Measurements from ENCODE around the gene TYW3.
A peak's percentile ranks its signal among the peaks of the same experiment; 100 is the strongest.
"Not testable (repeated sequence)": the region's sequence is repeated elsewhere in the genome, so short reads cannot be mapped to it uniquely, and the experiment has no call there.

TYW3 gene

DNA sequence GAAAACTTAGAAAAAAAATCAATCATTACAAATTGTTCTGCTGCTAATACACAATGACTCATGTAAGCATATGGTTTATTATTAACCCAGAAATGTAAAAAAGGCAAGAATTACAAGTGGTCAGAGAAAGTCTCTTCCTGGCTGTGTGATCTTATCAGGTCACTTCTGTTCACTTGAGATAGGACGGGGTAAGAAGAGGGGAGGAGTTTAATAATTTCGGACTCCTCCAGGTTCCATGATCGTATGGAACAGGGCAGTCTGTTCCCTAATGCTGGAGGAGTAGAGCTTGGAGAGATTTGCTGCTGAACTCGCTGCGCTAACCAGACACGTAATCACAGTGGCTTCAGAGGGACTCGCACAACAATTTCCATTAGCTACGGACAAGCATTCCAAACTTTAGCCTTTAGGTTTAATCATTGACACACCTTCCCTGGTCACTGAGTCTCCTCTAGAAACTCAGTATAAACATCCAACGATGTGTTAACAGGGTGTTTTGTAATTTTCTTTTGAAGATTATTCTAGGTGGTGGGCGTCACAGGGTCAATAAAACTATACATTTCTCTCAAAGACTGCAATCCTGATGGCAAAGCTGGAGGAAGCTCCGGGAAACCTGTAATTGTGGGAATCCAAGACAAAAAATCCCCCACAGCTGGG is 1.4 kb upstream of the TYW3 start:
- no peak for DNase-seq (ENCODE audit: low read depth in 1 of 2, low spot score in 1 of 2)

- DNase-seq (ENCODE audit: low read depth in 1 of 2, low spot score in 1 of 2), result not testable (repeated sequence)
These were observed 643 bp upstream of the TYW3 start for GRCh38 chr1:74732071-74732946.

DNA sequence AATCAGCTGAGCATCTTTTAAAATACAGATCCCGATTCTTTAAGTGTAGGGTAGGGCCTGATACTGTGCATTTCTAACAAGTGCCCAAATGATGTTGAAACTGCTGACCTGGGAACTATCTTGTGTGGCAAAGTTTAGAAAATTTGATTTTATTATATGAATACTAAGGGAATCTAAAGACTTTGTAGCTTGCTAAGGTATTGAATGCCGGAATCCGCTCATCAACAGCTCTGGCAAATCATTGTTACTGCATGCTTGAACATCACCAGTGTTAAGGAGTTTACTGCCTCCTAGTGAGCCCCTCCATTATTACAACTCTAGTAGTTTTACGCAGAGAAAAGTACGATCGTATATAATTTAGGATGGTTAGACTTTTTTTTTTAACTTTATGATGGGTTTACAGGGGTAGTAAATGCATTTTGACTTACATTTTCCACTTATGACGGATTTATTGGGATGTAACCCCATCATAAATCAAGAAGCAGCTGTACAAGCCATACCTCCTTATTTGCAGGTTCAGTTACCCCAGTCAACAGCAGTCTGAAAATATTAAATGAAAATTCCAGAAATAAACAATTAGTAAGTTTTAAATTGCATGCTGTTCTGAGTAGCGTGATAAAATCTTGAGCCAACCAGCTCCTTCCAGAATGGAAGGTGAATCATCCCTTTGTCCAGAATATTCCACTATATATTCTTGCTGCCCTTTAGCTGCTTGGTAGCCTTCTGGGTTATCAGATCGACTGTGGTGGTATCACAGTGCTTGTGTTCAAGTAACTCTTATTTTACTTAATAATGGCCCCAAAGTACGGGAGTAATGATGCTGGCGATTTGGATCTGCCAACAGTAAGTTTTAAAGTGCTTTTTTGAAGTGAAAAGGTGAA is 892 bp downstream of the TYW3 start:
- DNase-seq (ENCODE audit: low read depth in 1 of 2, low spot score in 1 of 2), result peak in 1 of 2 donors; percentile 46

- no peak for DNase-seq (ENCODE audit: low read depth in 1 of 2, low spot score in 1 of 2)
These were observed 4.4 kb downstream of the TYW3 start for GRCh38 chr1:74737333-74737732.

DNA sequence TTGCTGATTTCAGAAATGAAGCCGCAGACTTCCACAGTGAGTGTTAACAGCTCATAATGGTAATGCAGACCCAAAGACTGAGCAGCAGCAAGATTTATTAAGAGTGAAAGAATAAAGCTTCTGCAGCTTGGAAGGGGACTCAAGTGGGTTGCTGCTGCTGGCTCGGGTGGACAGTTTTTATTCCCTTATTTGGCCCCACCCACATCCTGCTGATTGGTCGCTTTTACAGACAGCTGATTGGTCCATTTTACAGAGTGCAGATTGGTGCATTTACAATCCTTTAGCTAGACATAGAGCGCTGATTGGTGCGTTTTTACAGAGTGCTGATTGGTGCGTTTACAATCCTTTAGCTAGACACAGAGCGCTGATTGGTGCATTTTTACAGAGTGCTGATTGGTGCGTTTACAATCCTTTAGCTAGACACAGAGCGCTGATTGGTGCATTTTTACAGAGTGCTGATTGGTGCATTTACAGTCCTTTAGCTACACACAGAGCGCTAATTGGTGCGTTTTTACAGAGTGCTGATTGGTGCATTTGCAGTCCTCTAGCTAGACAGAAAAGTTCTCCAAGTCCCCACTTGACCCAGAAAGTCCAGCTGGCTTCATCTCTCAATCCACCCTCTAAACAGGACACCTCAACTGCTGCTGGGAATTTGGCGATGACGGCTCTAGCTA is 7.5 kb downstream of the TYW3 start:
- not testable (repeated sequence) for DNase-seq (ENCODE audit: low read depth in 1 of 2, low spot score in 1 of 2)

DNA sequence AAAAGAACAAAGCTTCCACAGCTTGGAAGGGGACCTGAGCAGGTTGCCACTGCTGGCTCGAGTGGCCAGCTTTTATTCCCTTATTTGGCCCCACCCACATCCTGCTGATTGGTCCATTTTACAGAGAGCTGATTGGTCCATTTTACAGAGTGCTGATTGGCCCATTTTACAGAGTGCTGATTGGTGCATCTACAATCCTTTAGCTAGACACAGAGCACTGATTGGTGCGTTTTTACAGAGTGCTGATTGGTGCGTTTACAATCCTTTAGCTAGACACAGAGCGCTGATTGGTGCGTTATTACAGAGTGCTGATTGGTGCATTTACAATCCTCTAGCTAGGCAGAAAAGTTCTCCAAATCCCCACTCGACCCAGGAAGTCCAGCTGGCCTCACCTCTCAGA is 12.3 kb downstream of the TYW3 start:
- not testable (repeated sequence) for DNase-seq (ENCODE audit: low read depth in 1 of 2, low spot score in 1 of 2)

- DNase-seq (ENCODE audit: low read depth in 1 of 2, low spot score in 1 of 2), result no peak
These were observed 16.0 kb downstream of the TYW3 start for GRCh38 chr1:74748960-74749359.

DNA sequence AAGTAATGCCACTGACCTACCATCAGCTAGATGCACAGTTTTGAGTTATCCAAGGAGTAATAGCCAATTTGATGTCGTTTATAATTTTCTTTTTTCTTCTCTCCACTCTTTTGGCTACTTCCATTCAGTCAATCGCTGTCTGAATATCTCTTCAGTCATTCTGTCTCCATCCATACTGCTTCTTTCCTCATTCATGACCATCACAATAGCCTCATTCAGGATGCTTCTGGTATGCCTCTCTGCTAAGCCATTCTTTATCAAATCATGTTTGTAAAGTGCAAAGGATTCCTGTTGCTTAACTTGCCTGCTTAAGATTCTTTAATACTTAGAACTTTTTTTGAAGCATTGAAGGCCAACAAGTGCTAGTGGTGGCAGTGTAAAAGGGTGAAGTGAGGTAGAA is 20.2 kb downstream of the TYW3 start:
- no peak for DNase-seq (ENCODE audit: low read depth in 1 of 2, low spot score in 1 of 2)

GRCh38 chr1:74755475-74755874 is 22.5 kb downstream of the TYW3 start:
- DNase-seq (ENCODE audit: low read depth in 1 of 2, low spot score in 1 of 2), result no peak

- not testable (repeated sequence) for DNase-seq (ENCODE audit: low read depth in 1 of 2, low spot score in 1 of 2)
These were observed 23.7 kb downstream of the TYW3 start for GRCh38 chr1:74756650-74757049.

- DNase-seq (ENCODE audit: low read depth in 1 of 2, low spot score in 1 of 2), result no peak
These were observed 30.9 kb downstream of the TYW3 start for GRCh38 chr1:74763807-74764206.

- DNase-seq (ENCODE audit: low read depth in 1 of 2, low spot score in 1 of 2), result no peak
These were observed 33.6 kb downstream of the TYW3 start for GRCh38 chr1:74766579-74766978.

DNA sequence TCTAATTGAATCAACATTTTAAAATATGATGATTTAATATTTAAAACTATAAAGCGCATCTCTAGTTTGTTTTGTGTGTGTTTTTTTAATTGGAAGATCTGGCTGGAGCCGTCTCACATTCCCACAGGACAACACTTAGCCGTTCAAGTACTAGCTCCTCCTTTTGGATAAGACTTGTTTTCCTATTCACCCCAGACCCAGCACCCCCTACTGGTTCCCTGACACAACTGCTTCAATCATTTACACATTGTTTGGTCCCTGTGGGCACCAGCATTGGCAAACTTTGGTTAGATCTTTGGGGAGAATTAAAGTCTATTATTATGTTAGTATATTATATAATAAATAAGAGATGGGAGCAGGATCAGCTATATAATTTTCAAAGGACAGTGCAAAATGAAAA is 34.5 kb downstream of the TYW3 start:
- DNase-seq (ENCODE audit: low read depth in 1 of 2, low spot score in 1 of 2), result no peak

DNA sequence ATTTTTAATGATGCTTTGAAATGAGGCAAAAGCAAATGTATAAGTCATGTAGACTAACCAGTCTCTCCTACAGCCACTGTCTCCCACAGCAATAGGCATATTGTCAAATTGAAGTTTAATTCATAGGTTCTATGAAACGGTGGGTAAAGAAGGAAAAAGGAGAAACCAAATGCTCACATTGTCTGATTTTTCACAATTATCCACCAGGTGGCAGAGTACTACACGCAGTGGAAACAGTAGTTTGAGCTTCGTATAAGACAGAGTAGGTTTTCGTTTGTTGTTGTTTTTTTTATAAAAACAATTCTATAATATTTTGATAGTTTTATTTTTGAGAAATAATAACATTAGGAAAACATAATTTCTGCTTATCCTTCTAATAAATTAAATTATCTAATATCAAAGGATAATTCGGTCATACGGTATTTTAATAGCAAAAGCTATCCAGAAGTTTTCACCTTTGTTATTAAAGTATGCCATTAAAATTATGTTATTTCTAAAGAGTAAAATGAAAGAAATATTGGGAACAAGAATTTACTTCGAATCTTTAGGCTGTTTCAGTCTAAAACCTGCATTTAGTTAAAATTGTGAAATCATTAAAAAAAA is 39.1 kb downstream of the TYW3 start:
- peak in 1 of 2 donors; percentile 23 for DNase-seq (ENCODE audit: low read depth in 1 of 2, low spot score in 1 of 2)

- DNase-seq (ENCODE audit: low read depth in 1 of 2, low spot score in 1 of 2), result no peak
These were observed 40.0 kb downstream of the TYW3 start for GRCh38 chr1:74772945-74773344.

DNA sequence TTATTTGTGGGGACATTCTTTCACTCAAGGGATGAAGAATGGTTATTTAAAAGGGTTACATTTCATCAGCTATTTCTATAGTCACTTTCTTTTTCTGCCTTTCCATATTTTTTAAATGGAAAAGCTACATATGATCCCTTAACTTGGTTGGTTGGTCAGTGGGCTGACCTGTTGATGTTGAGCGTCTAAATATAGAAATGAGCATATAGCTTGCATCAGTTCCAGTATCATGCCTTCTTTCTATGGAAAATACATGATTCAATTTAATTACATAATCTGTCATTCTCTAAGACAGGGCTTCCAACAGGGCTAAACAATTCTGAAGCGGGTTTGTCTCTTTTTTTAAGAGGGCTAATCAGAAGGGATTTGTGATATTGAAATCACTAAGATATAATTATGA is 40.6 kb downstream of the TYW3 start:
- no peak for DNase-seq (ENCODE audit: low read depth in 1 of 2, low spot score in 1 of 2)

DNA sequence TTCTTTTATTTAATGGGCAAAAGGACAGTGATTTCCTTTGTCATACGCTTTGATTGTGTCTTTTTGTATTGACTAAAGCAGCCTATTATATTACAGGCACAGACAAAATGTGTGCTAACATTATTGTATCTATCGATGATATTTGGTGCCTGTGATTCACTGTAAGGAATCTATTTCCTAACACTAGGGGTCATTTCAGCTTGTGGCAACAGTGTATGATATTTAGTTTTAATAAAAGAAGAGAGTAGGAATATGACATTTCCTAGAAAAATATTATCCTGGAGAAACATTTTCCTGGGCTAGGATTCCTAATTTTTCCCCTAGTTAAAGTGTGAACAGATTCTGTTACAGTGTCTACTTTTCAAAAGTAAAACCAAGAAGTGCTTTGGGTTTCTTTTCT is 42.8 kb downstream of the TYW3 start:
- DNase-seq (ENCODE audit: low read depth in 1 of 2, low spot score in 1 of 2), result no peak

- DNase-seq (ENCODE audit: low read depth in 1 of 2, low spot score in 1 of 2), result no peak
These were observed 44.6 kb downstream of the TYW3 start for GRCh38 chr1:74777525-74777924.

DNA sequence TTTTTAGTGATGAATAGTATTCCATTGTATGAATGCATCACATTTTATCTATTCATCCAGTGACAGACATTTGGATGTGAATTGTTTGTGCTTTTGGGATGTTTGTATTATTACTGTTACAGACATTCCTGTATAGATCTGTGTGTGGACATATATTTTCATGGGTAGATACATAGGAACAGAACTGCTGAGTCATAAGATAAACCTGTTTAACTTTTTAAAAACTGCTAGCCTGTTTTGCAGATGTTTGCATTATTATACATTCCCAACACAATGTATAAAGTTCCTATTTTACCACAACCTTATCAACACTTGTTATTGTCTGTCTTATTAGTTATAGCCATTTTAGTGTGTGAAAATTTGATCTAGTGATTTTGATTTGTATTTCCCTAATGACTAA is 46.8 kb downstream of the TYW3 start:
- DNase-seq (ENCODE audit: low read depth in 1 of 2, low spot score in 1 of 2), result no peak

DNA sequence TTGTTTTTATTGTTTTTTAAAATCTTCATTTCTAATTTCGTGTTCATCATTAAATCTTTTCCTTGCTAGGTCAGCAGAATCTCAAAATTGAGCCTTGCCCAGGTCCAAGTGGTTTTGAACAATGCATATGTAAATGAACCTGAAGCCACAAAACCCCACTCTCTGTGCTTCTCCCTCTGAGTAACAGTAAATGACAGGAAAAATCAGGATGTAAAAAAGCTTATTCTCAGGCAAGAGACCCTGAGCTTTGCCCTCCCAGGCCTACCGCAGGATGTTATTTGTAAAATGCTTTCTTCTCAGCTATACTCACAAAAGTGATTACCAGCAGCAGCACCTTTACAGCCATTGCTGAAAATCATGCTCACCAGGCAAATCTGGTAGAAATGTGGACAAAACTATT is 47.6 kb downstream of the TYW3 start:
- no peak for DNase-seq (ENCODE audit: low read depth in 1 of 2, low spot score in 1 of 2)

DNA sequence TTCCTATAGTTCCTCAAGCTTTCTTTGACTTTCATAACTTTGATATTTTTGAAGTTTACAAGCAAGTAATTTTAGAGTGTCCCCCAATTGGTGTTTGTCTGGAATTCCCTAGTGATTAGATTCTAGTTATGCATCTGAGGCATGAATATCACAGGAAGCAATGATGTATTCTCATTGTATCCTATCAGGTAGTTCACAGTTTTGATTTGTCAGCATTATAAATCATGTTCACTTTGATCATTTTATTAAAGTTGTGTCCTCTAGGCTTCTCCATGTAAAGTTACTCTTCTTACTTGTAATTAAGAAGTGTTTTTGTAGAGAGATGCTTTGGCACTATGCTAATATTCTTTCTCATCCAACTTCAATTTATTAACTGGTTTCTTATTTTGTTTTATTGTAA is 53.0 kb downstream of the TYW3 start:
- DNase-seq (ENCODE audit: low read depth in 1 of 2, low spot score in 1 of 2), result no peak

All from activated CD4-positive, alpha-beta T cell treated with anti-CD3 and anti-CD28 coated beads, Interleukin-2, amount 50 U/mL, for 24 hours (primary cell).